Mononuclear cell (primary cell): ENCODE measurements around the gene ACP4. TPM values are rescaled to one million over a fixed set of nuclear protein-coding genes. Genes with fewer than 3 reads are reported as not detected.

Source experiments
- H3K27me3 ChIP-seq: 2 replicates; pipeline ENCODE4 v1.6.0; 2011; ENCODE audit warnings: low read length, control low read depth; ENCODE audit not compliant: insufficient read depth
- H3K4me1 ChIP-seq: 2 replicates; pipeline ENCODE4 v1.5.1; 2011; ENCODE audit warnings: mild to moderate bottlenecking, low read length, control low read depth; ENCODE audit not compliant: insufficient read depth
- H3K4me3 ChIP-seq: 2 replicates; pipeline ENCODE4 v1.5.1; 2011; ENCODE audit warnings: mild to moderate bottlenecking, low read length, moderate library complexity
- H3K9me3 ChIP-seq: 2 replicates; pipeline ENCODE4 v1.5.1; 2011; ENCODE audit warnings: low read depth, mild to moderate bottlenecking, control low read depth, low read length
- total RNA-seq: library from RNA; depleted of rRNA; stranded (reverse); fragments of >200 nt; gene quantifications from one replicate; pipeline ENCODE4 v1.2.3, GENCODE V29; 2012

Gene ACP4
- total RNA-seq, 1 donor: not detected

- no peak overlapping the region for H3K4me3 ChIP-seq
- H3K27me3 ChIP-seq: peaks cover 7% of the 10 kb centered on the region
- H3K9me3 ChIP-seq: no peaks in the 10 kb centered on the region
- peaks cover 6% of the 10 kb centered on the region for H3K4me1 ChIP-seq
Measured at GRCh38 chr19:50785329-50785728, 4.9 kb upstream of the ACP4 start.

- Histone ChIP-seq H3K9me3 (no peaks in the 10 kb centered on the region), H3K27me3 (no peaks in the 10 kb centered on the region), H3K4me1 (no peaks in the 10 kb centered on the region), H3K4me3 (no peak overlapping the region)
Measured at GRCh38 chr19:50790922-50791467, 780 bp downstream of the ACP4 start.

GRCh38 chr19:50791594-50792271, 1.5 kb downstream of the ACP4 start:
- Histone ChIP-seq H3K9me3 (no peaks in the 10 kb centered on the region), H3K4me3 (no peak overlapping the region), H3K27me3 (no peaks in the 10 kb centered on the region), H3K4me1 (no peaks in the 10 kb centered on the region)

- Histone ChIP-seq H3K9me3 (no peaks in the 10 kb centered on the region), H3K4me1 (no peaks in the 10 kb centered on the region), H3K27me3 (no peaks in the 10 kb centered on the region), H3K4me3 (no peak overlapping the region)
Measured at GRCh38 chr19:50792272-50793250, 2.3 kb downstream of the ACP4 start.

GRCh38 chr19:50793558-50794065, 3.4 kb downstream of the ACP4 start:
- H3K9me3 ChIP-seq: no peaks in the 10 kb centered on the region

GRCh38 chr19:50794074-50794875, 4.1 kb downstream of the ACP4 start:
- Histone ChIP-seq H3K27me3 (no peaks in the 10 kb centered on the region), H3K9me3 (no peaks in the 10 kb centered on the region), H3K4me3 (no peak overlapping the region), H3K4me1 (no peaks in the 10 kb centered on the region)

More at GRCh38 chr19:50793558-50794065, 3.4 kb downstream of the ACP4 start:
- Histone ChIP-seq H3K27me3 (no peaks in the 10 kb centered on the region), H3K4me1 (no peaks in the 10 kb centered on the region), H3K4me3 (no peak overlapping the region)

GRCh38 chr19:50794876-50795663, 4.9 kb downstream of the ACP4 start:
- Histone ChIP-seq H3K4me1 (no peaks in the 10 kb centered on the region), H3K27me3 (no peaks in the 10 kb centered on the region), H3K9me3 (no peaks in the 10 kb centered on the region), H3K4me3 (no peak overlapping the region)

- H3K4me1 ChIP-seq: no peaks in the 10 kb centered on the region
- no peaks in the 10 kb centered on the region for H3K27me3 ChIP-seq
- H3K9me3 ChIP-seq: no peaks in the 10 kb centered on the region
- H3K4me3 ChIP-seq: no peak overlapping the region
Measured at GRCh38 chr19:50795664-50796073, 5.5 kb downstream of the ACP4 start.

GRCh38 chr19:50796128-50796633, 6.0 kb downstream of the ACP4 start:
- H3K9me3 ChIP-seq: no peaks in the 10 kb centered on the region
- no peak overlapping the region for H3K4me3 ChIP-seq
- H3K27me3 ChIP-seq: no peaks in the 10 kb centered on the region
- H3K4me1 ChIP-seq: no peaks in the 10 kb centered on the region

- Histone ChIP-seq H3K27me3 (no peaks in the 10 kb centered on the region), H3K4me1 (no peaks in the 10 kb centered on the region), H3K9me3 (no peaks in the 10 kb centered on the region), H3K4me3 (no peak overlapping the region)
Measured at GRCh38 chr19:50796634-50797428, 6.6 kb downstream of the ACP4 start.

GRCh38 chr19:50797429-50797780, 7.2 kb downstream of the ACP4 start:
- no peaks in the 10 kb centered on the region for H3K27me3 ChIP-seq
- H3K4me1 ChIP-seq: peaks cover under 1% of the 10 kb centered on the region
- no peaks in the 10 kb centered on the region for H3K9me3 ChIP-seq
- H3K4me3 ChIP-seq: no peak overlapping the region

- peaks cover 6% of the 10 kb centered on the region for H3K4me1 ChIP-seq
- H3K9me3 ChIP-seq: no peaks in the 10 kb centered on the region
- H3K27me3 ChIP-seq: no peaks in the 10 kb centered on the region
- H3K4me3 ChIP-seq: no peak overlapping the region
Measured at GRCh38 chr19:50797781-50798658, 7.8 kb downstream of the ACP4 start.
